Ovary (tissue), 3 donors: ENCODE results near the gene PAK5.

Experiments used
- CTCF ChIP-seq, 3 donors: fragments of 450-650 bp in 2 of 3; fragments of 200-600 bp in 1 of 3; IDR thresholded peaks; one replicate each; pipeline versions ENCODE4 v1.5.1 to v1.8.0; 2016 to 2022; ENCODE audit warnings: antibody characterized with exemption in 3 of 3, mild to moderate bottlenecking in 1 of 3
- EP300 ChIP-seq: sonication (generic); formaldehyde crosslinking; IDR thresholded peaks from one replicate; pipeline ENCODE4 v1.6.1; 2017; ENCODE audit warnings: antibody characterized with exemption
- POLR2A ChIP-seq: fragments of 450-650 bp; IDR thresholded peaks from one replicate; pipeline ENCODE4 v1.6.1; 2017; ENCODE audit warnings: antibody characterized with exemption, mild to moderate bottlenecking, moderate library complexity
- donor health status: DM: no; HTN: no; CAD: no.

GRCh38 chr20:9736373-9736772, 102.5 kb downstream of the PAK5 start:
- TF ChIP-seq POLR2A = no peak
- TF ChIP-seq CTCF (IDR thresholded peaks at IDR 0.05) = no peak
- no peak for TF ChIP-seq EP300
